DMS 273 (cell line): Measurements from ENCODE around the gene IRF8.
A peak's percentile ranks its signal among the peaks of the same experiment; 100 is the strongest.

ENCODE experiments used
- DNase-seq: peaks from one replicate; lab custom pipeline; 2025; ENCODE audit not compliant: unreplicated experiment; lab: John Stamatoyannopoulos, UW

Gene IRF8

GRCh38 chr16:85954927-85955519 lies 56.1 kb downstream of the IRF8 start:
- no peak for DNase-seq

GRCh38 chr16:85955566-85955965 lies 56.6 kb downstream of the IRF8 start:
- no peak for DNase-seq

GRCh38 chr16:85956426-85956825 lies 57.5 kb downstream of the IRF8 start:
- DNase-seq: no peak

GRCh38 chr16:85958731-85959130 lies 59.8 kb downstream of the IRF8 start:
- DNase-seq: no peak

- DNase-seq: no peak
Observed at GRCh38 chr16:85959686-85960085, 60.7 kb downstream of the IRF8 start.

GRCh38 chr16:85960486-85961046 lies 61.6 kb downstream of the IRF8 start:
- no peak for DNase-seq

- no peak for DNase-seq
Observed at GRCh38 chr16:85961988-85962915, 63.3 kb downstream of the IRF8 start.

- DNase-seq: peak; percentile 57
Observed at GRCh38 chr16:85963753-85964285, 64.9 kb downstream of the IRF8 start.

- no peak for DNase-seq
Observed at GRCh38 chr16:85965125-85965524, 66.2 kb downstream of the IRF8 start.

GRCh38 chr16:85967111-85967510 lies 68.1 kb downstream of the IRF8 start:
- no peak for DNase-seq

- DNase-seq: no peak
Observed at GRCh38 chr16:85968041-85968920, 69.3 kb downstream of the IRF8 start.

- DNase-seq: no peak
Observed at GRCh38 chr16:85969159-85969558, 70.2 kb downstream of the IRF8 start.

- DNase-seq: no peak
Observed at GRCh38 chr16:85969591-85969990, 70.6 kb downstream of the IRF8 start.

GRCh38 chr16:85970016-85970733 lies 71.2 kb downstream of the IRF8 start:
- DNase-seq: no peak

- DNase-seq: no peak
Observed at GRCh38 chr16:85970738-85971137, 71.8 kb downstream of the IRF8 start.
